A549 (cell line): ENCODE data around the gene NACC2.

Experiments
- CTCF ChIP-seq: fragments of >200 bp; sonication (Bioruptor Twin); formaldehyde crosslinking; IDR thresholded peaks from 3 replicates; pipeline ENCODE4 v1.5.1; 2016
- ESRRA ChIP-seq: fragments of 150-350 bp; IDR thresholded peaks from 2 replicates; pipeline ENCODE4 v1.6.1; 2014; ENCODE audit warnings: mild to moderate bottlenecking, low read length, borderline replicate concordance
- MAZ ChIP-seq: fragments of 150-350 bp; IDR thresholded peaks from 2 replicates; pipeline ENCODE4 v1.6.1; 2014; ENCODE audit warnings: antibody characterized with exemption, low read depth, low read length, borderline replicate concordance
- PBX3 ChIP-seq: IDR thresholded peaks from 2 replicates; pipeline ENCODE4 v1.6.1; 2012
- PHF8 ChIP-seq: fragments of 200-600 bp; sonication (generic); IDR thresholded peaks from 2 replicates; pipeline ENCODE4 v1.6.1; 2016; ENCODE audit warnings: low read depth, mild to moderate bottlenecking, antibody characterized with exemption, moderate library complexity, borderline replicate concordance
- POLR2A ChIP-seq: IDR thresholded peaks from 2 replicates; pipeline ENCODE4 v1.6.1; 2012; ENCODE audit warnings: mild to moderate bottlenecking, low read length
- RCOR1 ChIP-seq: fragments of 150-350 bp; IDR thresholded peaks from 2 replicates; pipeline ENCODE4 v1.6.1; 2014; ENCODE audit warnings: antibody characterized with exemption, low read length, low read depth
- RNF2 ChIP-seq: fragments of 200-600 bp; sonication (generic); IDR thresholded peaks from 2 replicates; pipeline ENCODE4 v1.6.1; 2016; ENCODE audit warnings: low read depth, mild to moderate bottlenecking, antibody characterized with exemption, moderate library complexity, borderline replicate concordance
- ZFP36 ChIP-seq: fragments of 450-650 bp; IDR thresholded peaks from 2 replicates; pipeline ENCODE4 v1.6.1; 2014; ENCODE audit warnings: borderline replicate concordance; ENCODE audit not compliant: partially characterized antibody

- TF ChIP-seq CTCF (no peak), RCOR1 (no peak), MAZ (no peak), ZFP36 (no peak), PHF8 (no peak), ESRRA (no peak), POLR2A (no peak), PBX3 (no peak), RNF2 (no peak)
Measured at GRCh38 chr9:136007934-136008692, 87.0 kb downstream of the NACC2 start.
